GM21381 (cell line): Measurements from ENCODE around the gene ZNF154.

ENCODE experiments used
- ATAC-seq: cut with Tn5 transposase; IDR thresholded peaks from one replicate; pipeline ENCODE4 v1.9.1; 2021; ENCODE audit warnings: mild to moderate bottlenecking, moderate library complexity; ENCODE audit not compliant: unreplicated experiment

ZNF154 gene

DNA sequence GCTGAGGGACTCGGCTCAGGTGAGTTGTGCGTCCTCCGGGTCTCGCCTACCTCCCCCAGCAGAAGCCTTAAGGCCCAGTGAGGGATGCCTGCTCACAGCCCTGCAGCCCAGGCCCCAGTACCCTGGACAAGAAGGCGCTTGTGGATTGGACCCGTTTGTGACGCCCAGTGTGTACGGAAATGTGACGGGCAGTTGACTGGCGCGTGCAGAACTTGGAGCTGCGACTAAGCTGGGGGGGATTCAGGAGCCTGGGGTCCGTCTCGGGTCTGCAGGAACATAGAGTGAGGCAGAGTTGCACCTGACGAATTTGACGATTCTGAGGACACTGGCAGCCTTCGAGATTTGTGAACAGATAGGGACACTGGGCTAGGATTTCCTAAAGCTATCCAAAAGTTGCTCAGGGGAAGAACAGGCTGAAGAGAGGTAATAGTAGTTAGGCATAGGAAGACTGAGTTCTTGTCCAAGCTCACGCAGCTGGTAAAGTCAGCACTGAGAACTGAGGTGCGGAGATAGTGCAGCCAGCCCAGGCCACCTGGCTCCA lies 26.7 kb downstream of the ZNF154 start:
- ATAC-seq = no peak

- ATAC-seq = no peak
Observed at GRCh38 chr19:57675881-57676280, 33.1 kb downstream of the ZNF154 start.

DNA sequence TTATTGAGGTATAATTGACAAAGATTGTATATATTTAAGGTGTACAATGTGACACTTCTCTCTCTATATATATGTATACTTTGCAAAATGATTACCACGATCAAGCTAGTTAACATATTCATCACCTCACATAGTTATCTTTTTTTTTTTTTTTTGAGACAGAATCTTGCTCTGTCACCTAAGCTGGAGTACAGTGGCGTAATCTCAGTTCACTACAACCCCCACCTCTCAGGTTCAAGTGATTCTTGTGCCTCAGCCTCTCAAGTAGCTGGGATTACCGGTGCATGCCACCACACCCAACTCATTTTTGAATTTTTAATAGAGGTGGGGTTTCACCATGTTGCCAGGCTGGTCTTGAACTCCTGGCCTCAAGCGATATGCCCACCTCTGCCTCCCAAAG lies 36.5 kb downstream of the ZNF154 start:
- no peak for ATAC-seq

DNA sequence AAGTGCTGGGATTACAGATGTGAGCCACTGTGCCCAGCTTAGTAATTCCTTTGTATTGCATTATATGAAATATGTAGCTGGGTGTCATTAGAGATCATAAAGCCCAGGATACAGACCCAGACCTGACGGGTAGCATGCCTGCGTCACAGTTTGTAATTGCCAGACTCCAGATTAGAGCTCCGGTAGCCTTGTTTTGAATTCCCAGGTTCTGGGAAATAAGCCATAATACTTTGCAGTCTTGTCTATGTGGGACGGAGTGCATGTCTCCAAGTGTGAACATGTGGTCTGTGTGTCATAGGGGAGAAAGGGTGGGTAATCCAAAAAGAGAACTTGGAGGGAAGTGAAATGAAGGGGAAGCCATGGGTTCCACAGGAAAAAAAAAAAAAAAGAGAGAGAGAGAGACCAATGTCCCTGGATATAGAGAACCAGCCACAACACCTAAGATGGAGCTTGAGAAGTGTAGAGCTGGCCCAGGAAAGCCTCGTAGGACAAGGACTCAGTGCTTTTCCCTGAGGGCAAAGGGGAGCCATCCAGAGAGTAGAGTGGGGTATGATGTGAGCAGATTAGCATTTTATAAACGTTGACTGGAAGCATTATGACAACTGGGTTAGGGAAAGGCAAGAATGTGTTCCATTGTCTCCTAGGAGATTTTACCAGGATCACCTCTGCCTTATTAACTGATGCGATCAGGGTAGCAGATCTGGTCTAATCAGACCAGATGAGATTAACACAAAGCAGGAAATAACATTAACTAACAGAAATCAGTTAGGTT lies 37.7 kb downstream of the ZNF154 start:
- ATAC-seq = no peak

DNA sequence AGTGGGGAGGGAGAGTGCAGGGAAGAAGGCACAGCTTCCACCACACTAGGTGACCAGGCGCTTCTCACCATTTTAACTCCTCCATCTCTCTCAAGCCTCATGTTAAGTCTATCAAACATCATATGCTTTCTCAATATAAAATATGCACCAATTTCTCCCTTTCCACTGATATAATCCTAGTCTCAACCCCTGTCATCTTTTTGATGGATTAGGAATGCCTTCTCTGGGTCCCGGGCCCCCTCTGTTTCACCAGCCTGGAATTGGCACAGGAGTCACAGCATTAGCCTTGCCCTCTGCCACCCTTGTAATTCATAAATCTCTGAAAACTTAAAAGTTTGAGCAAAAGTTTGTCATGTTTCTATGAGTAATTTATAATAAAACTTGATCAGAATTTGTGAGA lies 40.4 kb downstream of the ZNF154 start, which contains the start of gene ZSCAN4:
TSS of gene ZSCAN4 (plus strand) at position 301 of the 400 bp plus-strand sequence. CDS start 7,211 bp downstream, outside the sequence.
- ATAC-seq = no peak

- no peak for ATAC-seq
Observed at GRCh38 chr19:57667228-57667627, 41.8 kb downstream of the ZNF154 start.

GRCh38 chr19:57665261-57665806 lies 43.7 kb downstream of the ZNF154 start:
- ATAC-seq = no peak

DNA sequence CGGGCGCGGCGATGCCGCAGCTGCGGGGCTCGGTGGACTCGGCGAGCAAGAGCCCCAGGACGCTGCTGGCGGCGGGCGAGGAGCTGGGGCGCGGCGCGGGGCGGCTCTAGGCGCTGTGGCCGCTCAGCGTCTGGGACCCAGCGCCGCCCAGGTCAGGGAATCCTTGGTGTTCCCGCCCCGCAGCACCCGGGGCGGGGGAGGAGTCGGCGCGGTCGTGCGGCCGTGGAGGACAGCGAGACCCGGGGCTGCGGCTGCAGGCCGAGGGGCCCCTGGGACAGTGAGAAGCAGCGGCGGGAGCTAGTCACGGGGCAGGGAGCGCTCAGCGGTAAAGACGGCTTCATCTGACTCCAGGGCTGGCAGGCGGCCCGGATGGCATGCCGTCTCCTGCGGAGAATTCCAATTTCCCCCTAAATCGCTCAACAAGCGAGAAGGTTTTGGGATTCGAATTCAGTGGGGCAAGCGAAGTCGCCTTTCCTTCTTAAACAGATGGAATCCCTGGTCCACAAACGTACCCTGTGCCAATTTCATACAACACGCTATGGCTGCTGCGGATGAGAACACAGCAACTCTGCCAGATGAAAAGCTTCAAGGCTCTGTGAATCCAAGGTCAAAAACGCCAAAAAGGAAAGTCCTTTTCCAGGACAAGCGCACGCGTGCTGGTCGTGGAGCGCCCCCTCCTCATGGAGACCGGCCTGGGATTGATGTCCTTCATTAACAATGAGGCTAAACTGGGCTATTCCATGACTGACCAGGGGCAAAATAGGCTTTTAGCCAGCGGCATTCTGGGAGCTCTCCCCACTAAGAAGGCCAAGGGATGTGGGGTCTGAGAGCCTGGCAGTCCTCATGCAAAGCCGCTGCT lies 44.5 kb downstream of the ZNF154 start:
- no peak for ATAC-seq

- ATAC-seq = no peak
Observed at GRCh38 chr19:57656346-57656745, 52.7 kb downstream of the ZNF154 start.

GRCh38 chr19:57655443-57655842 lies 53.6 kb downstream of the ZNF154 start:
- no peak for ATAC-seq

DNA sequence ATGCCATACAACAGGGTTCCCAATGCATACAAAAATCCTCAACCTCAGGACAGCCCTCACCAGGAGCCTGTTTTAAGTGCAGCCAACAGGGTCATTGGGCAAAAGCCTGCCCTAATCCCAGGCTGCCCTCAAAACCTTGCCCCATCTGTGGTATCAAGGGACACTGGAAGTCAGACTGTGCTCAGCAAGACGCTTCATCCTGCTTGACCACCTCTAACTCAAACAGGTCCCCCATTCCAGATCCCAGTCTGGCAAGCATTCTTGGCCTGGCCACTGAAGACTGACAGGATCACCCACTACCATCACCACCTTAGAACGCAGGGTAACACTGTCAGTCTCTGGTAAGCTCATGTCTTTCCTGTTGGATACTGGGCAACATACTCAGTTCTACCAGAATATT lies 55.3 kb downstream of the ZNF154 start:
- ATAC-seq = no peak

DNA sequence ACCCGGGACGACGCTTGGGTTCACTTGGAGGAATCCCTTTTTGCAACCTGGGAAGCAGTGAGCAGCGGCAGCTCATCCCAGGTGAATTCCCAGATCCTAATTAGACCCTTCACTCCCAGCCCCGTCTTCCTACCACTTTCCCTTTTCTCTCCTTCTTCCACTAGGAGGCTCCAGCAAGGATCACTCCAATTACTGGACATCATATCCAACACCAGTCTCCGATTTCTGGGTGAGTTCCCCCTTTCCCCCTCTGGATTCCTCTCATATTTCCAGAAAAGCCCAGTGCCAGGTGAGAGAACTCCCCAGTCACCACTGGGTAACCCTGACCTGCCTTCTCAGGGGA lies 57.4 kb downstream of the ZNF154 start:
- ATAC-seq = no peak

DNA sequence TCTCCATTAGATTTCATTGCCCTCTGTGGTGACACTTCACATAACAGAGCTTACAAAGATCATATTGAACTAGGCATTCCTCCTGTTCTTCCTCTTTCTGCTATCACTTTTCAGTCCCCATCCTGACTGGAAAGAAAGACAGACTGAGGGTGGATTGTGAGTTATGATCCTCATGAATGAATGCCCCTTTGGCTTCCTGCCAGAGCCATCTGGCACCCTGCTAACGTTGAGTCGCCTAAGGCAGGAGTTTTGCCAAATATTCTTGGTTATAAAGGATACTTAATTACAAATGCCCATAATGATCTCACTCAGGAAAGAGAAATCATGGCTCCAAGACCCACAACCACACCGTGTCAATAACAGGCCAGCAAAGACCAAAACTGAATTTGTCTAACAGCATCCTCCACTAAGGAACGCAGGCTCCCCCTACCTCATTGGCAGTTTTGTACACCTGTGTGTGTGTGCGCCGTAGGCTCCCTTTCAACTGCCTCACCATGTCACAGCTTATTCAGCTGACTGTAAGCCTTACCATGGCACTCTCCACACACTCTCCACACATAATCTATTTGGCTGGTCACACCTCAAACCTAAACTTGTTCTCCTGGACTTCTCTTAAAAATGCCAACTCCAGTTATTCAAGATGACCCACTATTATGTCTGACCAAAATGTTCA lies 60.5 kb downstream of the ZNF154 start:
- no peak for ATAC-seq
